Upper lobe of left lung (tissue), 6 donors: ENCODE data around the gene DRD3. TPM values are rescaled to one million over a fixed set of nuclear protein-coding genes. Genes with fewer than 3 reads are reported as not detected.
A peak's percentile ranks its signal among the peaks of the same experiment; 100 is the strongest.

Experiments used
- ATAC-seq, 2 donors: fragments of 200-7000 bp; cut with Tn5 transposase; one replicate each; pipeline ENCODE4 v1.9.1; 2022; ENCODE audit warnings: mild to moderate bottlenecking in 2 of 2, moderate library complexity in 2 of 2; ENCODE audit not compliant: low FRiP score in 2 of 2
- DNase-seq, 2 donors: peaks; one replicate each; pipeline ENCODE4 v3.0.0-alpha.2; 2019 to 2020
- H3K27ac ChIP-seq, 4 donors: fragments of 200-600 bp; sonication (generic); one replicate each; pipeline ENCODE4 v1.5.1; 2016 to 2019
- H3K27me3 ChIP-seq, 4 donors: fragments of 200-600 bp; sonication (generic); one replicate each; pipeline ENCODE4 v1.5.1; 2017 to 2019
- H3K36me3 ChIP-seq, 4 donors: fragments of 200-600 bp; sonication (generic); one replicate each; pipeline ENCODE4 v1.5.1; 2016 to 2019
- H3K4me1 ChIP-seq, 4 donors: fragments of 200-600 bp; sonication (generic); one replicate each; pipeline ENCODE4 v1.5.1; 2018 to 2019
- H3K4me3 ChIP-seq, 4 donors: fragments of 200-600 bp; sonication (generic); one replicate each; pipeline ENCODE4 v1.5.1; 2017 to 2019; ENCODE audit warnings: mild to moderate bottlenecking in 2 of 4, moderate library complexity in 1 of 4
- H3K9me3 ChIP-seq, 4 donors: fragments of 200-600 bp; sonication (generic); one replicate each; pipeline ENCODE4 v1.5.1; 2018 to 2019
- EP300 ChIP-seq, 4 donors: sonication (generic); formaldehyde crosslinking; IDR thresholded peaks; one replicate each; pipeline ENCODE4 v1.5.1; 2017; ENCODE audit warnings: antibody characterized with exemption in 4 of 4, control low read depth in 2 of 4
- POLR2A ChIP-seq, 4 donors: fragments of 450-650 bp; IDR thresholded peaks; one replicate each; pipeline ENCODE4 v1.5.1; 2016 to 2017; ENCODE audit warnings: antibody characterized with exemption in 4 of 4, mild to moderate bottlenecking in 2 of 4
- POLR2AphosphoS5 ChIP-seq, 2 donors: sonication (generic); formaldehyde crosslinking; IDR thresholded peaks; one replicate each; pipeline ENCODE4 v1.5.1; 2017; ENCODE audit warnings: antibody characterized with exemption in 2 of 2
- WGBS, 2 donors: methylation state at CpG; one replicate each; pipeline ENCODE4 v1.1.5; 2017 to 2018; 5-methylcytosine and 5-hydroxymethylcytosine counted together
- total RNA-seq, 6 donors: library from RNA; depleted of rRNA in 4 of 6; stranded (reverse); fragments of >200 nt in 4 of 6; gene quantifications; one replicate each; pipeline versions ENCODE4 v1.1.0 to v1.2.1, GENCODE V29; 2016 to 2021
- TF ChIP-seq, protein P1 (sequence below), 6 experiments: fragments of 450-650 bp in 4 of 6; fragments of 200-600 bp in 2 of 6; sonication (generic) in 2 of 6; IDR thresholded peaks; one replicate each; pipeline ENCODE4 v1.5.1; 2016 to 2019; ENCODE audit warnings: antibody characterized with exemption in 6 of 6
- donor health status: DM: no; HTN: no; CAD: no; lungs with moderate emphysema.
- donor health status: DM: no; HTN: yes; CAD: no; lungs with severe emphysema.

The DRD3 gene
- total RNA-seq, 6 donors from 2014 or later = not detected

DNA sequence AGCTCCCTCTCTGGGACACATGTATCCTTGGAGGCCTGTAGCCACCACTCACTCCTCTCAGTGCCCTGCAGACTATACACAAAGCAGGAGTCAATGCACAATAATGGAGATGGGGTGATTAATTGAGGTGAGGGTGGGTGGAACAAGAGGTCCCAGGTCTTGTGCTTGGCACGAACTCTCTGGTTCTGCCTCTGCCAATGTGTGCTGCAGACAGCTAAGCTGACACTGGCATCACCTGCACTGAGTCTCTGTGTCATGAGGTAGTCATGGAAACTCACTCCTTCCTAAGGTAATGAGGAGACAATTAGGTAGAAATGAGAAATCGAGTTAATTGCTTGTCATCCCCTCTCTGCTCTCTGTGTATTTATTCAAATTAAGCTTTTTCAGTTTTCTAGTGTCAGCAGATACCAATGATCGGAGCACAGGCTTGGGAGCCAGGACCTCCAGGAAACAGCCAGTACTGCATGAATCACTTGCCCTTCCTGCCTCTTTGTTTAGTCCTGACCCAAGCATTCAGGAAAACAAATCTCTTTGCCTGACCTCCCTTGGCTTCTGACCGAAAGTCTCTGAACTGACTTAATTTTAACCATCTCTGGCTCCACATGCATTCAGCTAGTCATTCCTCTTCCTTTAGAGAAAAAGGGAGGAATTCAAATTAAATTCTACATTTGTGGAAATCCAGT, 56.7 kb downstream of the DRD3 start:
- Histone ChIP-seq H3K9me3 (no peaks in the 10 kb centered on the region), H3K27ac (peak overlapping the region; percentile 50 to 87 (median 66)), H3K4me1 (peaks cover 6 to 16% (median 8%) of the 10 kb centered on the region in 4 donors), H3K36me3 (no peaks in the 10 kb centered on the region), H3K27me3 (no peaks in the 10 kb centered on the region), H3K4me3 (no peak overlapping the region)
- ATAC-seq (peak in 1 of 2 donors; percentile 63), DNase-seq (no peak)
- TF ChIP-seq POLR2A (IDR thresholded peaks at IDR 0.05) (no peak), POLR2AphosphoS5 (IDR thresholded peaks at IDR 0.05) (peak; percentile 7 to 24), EP300 (IDR thresholded peaks at IDR 0.05) (no peak)
- TF ChIP-seq, protein P1, sequence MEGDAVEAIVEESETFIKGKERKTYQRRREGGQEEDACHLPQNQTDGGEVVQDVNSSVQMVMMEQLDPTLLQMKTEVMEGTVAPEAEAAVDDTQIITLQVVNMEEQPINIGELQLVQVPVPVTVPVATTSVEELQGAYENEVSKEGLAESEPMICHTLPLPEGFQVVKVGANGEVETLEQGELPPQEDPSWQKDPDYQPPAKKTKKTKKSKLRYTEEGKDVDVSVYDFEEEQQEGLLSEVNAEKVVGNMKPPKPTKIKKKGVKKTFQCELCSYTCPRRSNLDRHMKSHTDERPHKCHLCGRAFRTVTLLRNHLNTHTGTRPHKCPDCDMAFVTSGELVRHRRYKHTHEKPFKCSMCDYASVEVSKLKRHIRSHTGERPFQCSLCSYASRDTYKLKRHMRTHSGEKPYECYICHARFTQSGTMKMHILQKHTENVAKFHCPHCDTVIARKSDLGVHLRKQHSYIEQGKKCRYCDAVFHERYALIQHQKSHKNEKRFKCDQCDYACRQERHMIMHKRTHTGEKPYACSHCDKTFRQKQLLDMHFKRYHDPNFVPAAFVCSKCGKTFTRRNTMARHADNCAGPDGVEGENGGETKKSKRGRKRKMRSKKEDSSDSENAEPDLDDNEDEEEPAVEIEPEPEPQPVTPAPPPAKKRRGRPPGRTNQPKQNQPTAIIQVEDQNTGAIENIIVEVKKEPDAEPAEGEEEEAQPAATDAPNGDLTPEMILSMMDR (IDR thresholded peaks at IDR 0.05) = peak in 1 of 6 experiments; percentile 16
- WGBS, 2 donors = 50 to 54% methylated on average over 4 of the region's 4 CpGs

DNA sequence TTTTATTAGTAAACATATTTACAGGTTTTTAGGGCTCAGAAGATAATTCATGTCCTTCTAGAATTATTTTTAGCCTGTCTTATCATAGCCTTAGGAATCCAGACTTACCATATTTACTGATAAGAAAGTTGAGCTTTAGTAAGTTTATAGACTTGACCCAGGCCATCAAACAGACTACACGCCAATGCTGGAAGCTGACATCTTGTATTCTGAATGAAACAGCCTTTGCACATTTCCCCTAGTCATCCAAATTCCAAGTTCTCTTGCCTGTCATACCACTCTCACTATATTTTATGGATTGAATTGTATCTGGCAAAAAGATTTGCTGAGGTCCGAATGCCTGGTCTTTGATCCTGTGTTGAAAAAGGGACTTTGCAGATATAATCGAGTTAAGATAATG, 58.6 kb downstream of the DRD3 start:
- Histone ChIP-seq H3K36me3 (no peaks in the 10 kb centered on the region), H3K4me1 (peaks cover 6 to 16% (median 8%) of the 10 kb centered on the region in 4 donors), H3K4me3 (no peak overlapping the region), H3K27me3 (no peaks in the 10 kb centered on the region), H3K9me3 (no peaks in the 10 kb centered on the region), H3K27ac (no peak overlapping the region)
- 83 to 88% methylated on average over 3 of the region's 3 CpGs for WGBS, 2 donors
- DNase-seq (no peak), ATAC-seq (no peak)
- no peak for TF ChIP-seq EP300 (IDR thresholded peaks at IDR 0.05)
- TF ChIP-seq POLR2A (IDR thresholded peaks at IDR 0.05) = no peak
- TF ChIP-seq, protein P1 (IDR thresholded peaks at IDR 0.05) = no peak
- TF ChIP-seq POLR2AphosphoS5 (IDR thresholded peaks at IDR 0.05) = no peak

DNA sequence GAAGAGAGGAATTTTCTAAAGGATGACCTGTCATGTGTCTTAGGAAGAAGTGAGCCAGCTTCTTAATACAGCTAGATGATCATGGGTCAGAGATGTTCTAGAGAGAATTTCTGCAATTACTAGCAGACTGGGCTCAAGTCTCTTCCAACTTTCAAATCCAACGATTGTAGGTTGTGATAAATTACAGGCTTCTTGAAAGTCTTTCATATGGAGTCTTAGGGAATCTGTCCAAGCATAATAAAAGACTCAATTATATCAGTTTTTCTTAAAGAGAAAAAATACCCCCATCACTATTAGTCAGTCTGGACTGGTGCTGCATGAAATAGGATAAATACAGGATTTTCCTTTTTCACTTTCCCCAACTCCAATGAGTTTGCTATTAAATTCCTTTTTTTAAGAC, 59.1 kb downstream of the DRD3 start:
- TF ChIP-seq EP300 (IDR thresholded peaks at IDR 0.05) (no peak), POLR2A (IDR thresholded peaks at IDR 0.05) (no peak), POLR2AphosphoS5 (IDR thresholded peaks at IDR 0.05) (no peak)
- TF ChIP-seq, protein P1 (IDR thresholded peaks at IDR 0.05) = no peak
- Histone ChIP-seq H3K36me3 (no peaks in the 10 kb centered on the region), H3K27me3 (no peaks in the 10 kb centered on the region), H3K4me3 (no peak overlapping the region), H3K27ac (no peak overlapping the region), H3K9me3 (no peaks in the 10 kb centered on the region), H3K4me1 (peaks cover 6 to 16% (median 8%) of the 10 kb centered on the region in 4 donors)
- ATAC-seq (no peak), DNase-seq (no peak)
- 73 to 85% methylated on average over 1 of the region's 1 CpG for WGBS, 2 donors

DNA sequence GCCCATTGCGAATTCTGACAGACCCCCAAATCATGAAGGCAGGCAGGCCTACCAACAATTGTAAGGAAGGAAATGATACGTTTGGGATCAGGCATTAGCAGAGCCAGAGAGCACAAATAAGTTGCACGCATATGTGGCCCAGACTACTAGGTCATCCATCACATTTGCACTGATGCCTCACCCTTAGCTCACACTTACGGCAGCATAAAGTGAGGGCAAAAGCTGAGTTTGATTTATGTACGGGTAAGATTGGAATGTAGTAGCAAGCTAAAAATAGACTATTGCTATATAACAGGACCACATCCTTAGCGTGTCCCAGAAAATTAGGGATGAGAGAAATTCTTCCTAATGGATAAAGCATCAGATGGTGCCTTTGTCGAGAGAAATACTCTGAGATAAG, 63.7 kb downstream of the DRD3 start:
- Histone ChIP-seq H3K36me3 (no peaks in the 10 kb centered on the region), H3K27me3 (no peaks in the 10 kb centered on the region), H3K4me1 (peaks cover 0 to 11% (median 3%) of the 10 kb centered on the region in 4 donors), H3K9me3 (no peaks in the 10 kb centered on the region), H3K27ac (no peak overlapping the region), H3K4me3 (no peak overlapping the region)
- ATAC-seq = no peak
- TF ChIP-seq, protein P1 (IDR thresholded peaks at IDR 0.05) = no peak
- TF ChIP-seq EP300 (IDR thresholded peaks at IDR 0.05) (no peak), POLR2A (IDR thresholded peaks at IDR 0.05) (no peak), POLR2AphosphoS5 (IDR thresholded peaks at IDR 0.05) (no peak)
- DNase-seq = no peak
- WGBS, 2 donors = 84 to 92% methylated on average over 7 of the region's 7 CpGs

DNA sequence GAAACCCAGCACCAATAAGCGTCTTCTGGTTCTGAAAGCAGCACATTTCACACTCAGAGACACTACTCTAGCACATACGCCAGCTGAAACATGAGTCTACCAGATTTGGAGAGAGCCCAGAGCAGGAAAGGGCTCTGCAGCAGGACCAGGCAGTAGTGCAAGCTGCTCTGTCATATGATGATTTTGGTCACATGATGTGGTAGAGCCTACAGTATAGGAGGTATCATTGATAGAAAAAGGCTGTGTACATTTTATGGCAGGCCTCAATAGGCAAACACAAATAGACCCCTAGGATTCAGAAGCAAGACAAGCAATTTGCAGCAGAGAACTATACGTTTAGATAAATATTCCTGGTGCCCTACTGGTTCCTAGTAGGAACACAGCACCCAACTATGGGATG, 64.1 kb downstream of the DRD3 start:
- no peak overlapping the region for H3K4me3 ChIP-seq
- DNase-seq (no peak), ATAC-seq (no peak)
- TF ChIP-seq POLR2A (IDR thresholded peaks at IDR 0.05) (no peak), POLR2AphosphoS5 (IDR thresholded peaks at IDR 0.05) (no peak), EP300 (IDR thresholded peaks at IDR 0.05) (no peak)
- TF ChIP-seq, protein P1 (IDR thresholded peaks at IDR 0.05) = no peak
- H3K9me3 ChIP-seq = no peaks in the 10 kb centered on the region
- WGBS, 2 donors = 92% methylated on average over 3 of the region's 3 CpGs
- H3K36me3 ChIP-seq = no peaks in the 10 kb centered on the region
- H3K4me1 ChIP-seq = peaks cover 0 to 11% (median 3%) of the 10 kb centered on the region in 4 donors
- no peak overlapping the region for H3K27ac ChIP-seq
- no peaks in the 10 kb centered on the region for H3K27me3 ChIP-seq
